ENCODE data around the gene TRIM31.

GRCh38 chr6:30111266-30111856 lies 1.5 kb downstream of the TRIM31 start:
- TF ChIP-seq EZH2 (IDR thresholded peaks at IDR 0.05) (no peak), POLR2AphosphoS5 (IDR thresholded peaks at IDR 0.05; ENCODE audit: borderline replicate concordance, low read depth, low read length) (no peak)
